ENCODE results near the gene C11orf68.

DNA sequence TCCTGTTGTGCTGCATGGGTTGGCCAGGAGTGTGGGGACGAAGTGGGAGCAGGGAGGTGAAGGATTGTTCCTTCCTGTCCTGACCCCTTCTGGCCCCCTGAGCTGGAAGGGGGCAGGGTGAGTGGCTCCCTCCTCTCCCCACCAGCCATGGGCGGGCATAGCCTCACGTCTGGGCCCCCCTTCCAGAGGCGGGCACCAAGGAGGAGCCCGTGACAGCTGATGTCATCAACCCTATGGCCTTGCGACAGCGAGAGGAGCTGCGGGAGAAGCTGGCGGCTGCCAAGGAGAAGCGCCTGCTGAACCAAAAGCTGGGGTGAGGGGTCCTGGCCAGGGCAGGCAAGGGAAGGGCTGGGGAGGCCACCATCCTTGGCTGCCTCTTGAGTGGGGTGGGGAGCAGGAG is 46.0 kb upstream of the C11orf68 start:
- TF ChIP-seq, protein P1, sequence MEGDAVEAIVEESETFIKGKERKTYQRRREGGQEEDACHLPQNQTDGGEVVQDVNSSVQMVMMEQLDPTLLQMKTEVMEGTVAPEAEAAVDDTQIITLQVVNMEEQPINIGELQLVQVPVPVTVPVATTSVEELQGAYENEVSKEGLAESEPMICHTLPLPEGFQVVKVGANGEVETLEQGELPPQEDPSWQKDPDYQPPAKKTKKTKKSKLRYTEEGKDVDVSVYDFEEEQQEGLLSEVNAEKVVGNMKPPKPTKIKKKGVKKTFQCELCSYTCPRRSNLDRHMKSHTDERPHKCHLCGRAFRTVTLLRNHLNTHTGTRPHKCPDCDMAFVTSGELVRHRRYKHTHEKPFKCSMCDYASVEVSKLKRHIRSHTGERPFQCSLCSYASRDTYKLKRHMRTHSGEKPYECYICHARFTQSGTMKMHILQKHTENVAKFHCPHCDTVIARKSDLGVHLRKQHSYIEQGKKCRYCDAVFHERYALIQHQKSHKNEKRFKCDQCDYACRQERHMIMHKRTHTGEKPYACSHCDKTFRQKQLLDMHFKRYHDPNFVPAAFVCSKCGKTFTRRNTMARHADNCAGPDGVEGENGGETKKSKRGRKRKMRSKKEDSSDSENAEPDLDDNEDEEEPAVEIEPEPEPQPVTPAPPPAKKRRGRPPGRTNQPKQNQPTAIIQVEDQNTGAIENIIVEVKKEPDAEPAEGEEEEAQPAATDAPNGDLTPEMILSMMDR (IDR thresholded peaks at IDR 0.05) = no peak
- no peak for TF ChIP-seq POLR2A (IDR thresholded peaks at IDR 0.05)
